HEK293 (cell line): ENCODE results near the gene VSTM2L.

Experiments used
- CTCF ChIA-PET: fragments of 350-600 bp; formaldehyde crosslinking; extraction: SDS; loops from one replicate; lab custom pipeline; 2021; ENCODE audit warnings: antibody characterized with exemption; lab: Yijun Ruan, JAX
- POLR2A ChIA-PET: fragments of 300-600 bp; formaldehyde crosslinking; extraction: SDS; loops from one replicate; lab custom pipeline; 2020; ENCODE audit warnings: antibody characterized with exemption, inconsistent platforms; lab: Yijun Ruan, JAX
- H3K27ac ChIP-seq: fragments of 200-500 bp; sonication (Bioruptor generic); 2 replicates; pipeline ENCODE4 v1.5.1; 2014; ENCODE audit warnings: low read depth, low read length, control low read depth, inconsistent platforms; ENCODE audit errors: extremely low read depth
- H3K36me3 ChIP-seq, 2 experiments: fragments of 200-500 bp in 1 of 2; sonication (Bioruptor generic) in 1 of 2; 1 replicate in 1 of 2; 2 replicates in 1 of 2; pipeline ENCODE4 v1.5.1; 2014 to 2017; ENCODE audit warnings: inconsistent platforms in 2 of 2, low read length in 2 of 2; ENCODE audit not compliant: control insufficient read depth in 2 of 2, insufficient read depth in 1 of 2
- H3K4me1 ChIP-seq: fragments of 200-500 bp; sonication (Bioruptor generic); 2 replicates; pipeline ENCODE4 v1.5.1; 2014; ENCODE audit warnings: mild to moderate bottlenecking, low read length, inconsistent platforms; ENCODE audit not compliant: control insufficient read depth, insufficient read depth
- H3K4me3 ChIP-seq: 2 replicates; pipeline ENCODE4 v1.5.1; 2011; ENCODE audit warnings: low read depth, mild to moderate bottlenecking, control low read depth, low read length, moderate library complexity
- H3K9me3 ChIP-seq: fragments of 200-500 bp; sonication (Bioruptor generic); 2 replicates; pipeline ENCODE4 v1.5.1; 2014; ENCODE audit warnings: low read depth, low read length, inconsistent platforms; ENCODE audit not compliant: control insufficient read depth, insufficient read depth
- CTCF ChIP-seq: fragments of 450-650 bp; formaldehyde crosslinking; IDR thresholded peaks from 2 replicates; pipeline ENCODE4 v1.5.1; 2016; ENCODE audit warnings: missing biosample characterization, missing genetic modification characterization
- GLI4 ChIP-seq: fragments of 450-650 bp; formaldehyde crosslinking; IDR thresholded peaks from 2 replicates; pipeline ENCODE4 v1.5.1; 2016; ENCODE audit warnings: missing biosample characterization, missing genetic modification characterization
- GLIS2 ChIP-seq: fragments of 450-650 bp; formaldehyde crosslinking; IDR thresholded peaks from 2 replicates; pipeline ENCODE4 v1.5.1; 2016; ENCODE audit warnings: missing biosample characterization, missing genetic modification characterization
- PRDM2 ChIP-seq: fragments of 450-650 bp; formaldehyde crosslinking; IDR thresholded peaks from 2 replicates; pipeline ENCODE4 v1.5.1; 2016; ENCODE audit warnings: missing biosample characterization, missing genetic modification characterization, borderline replicate concordance
- PRDM6 ChIP-seq: fragments of 450-650 bp; formaldehyde crosslinking; IDR thresholded peaks from 2 replicates; pipeline ENCODE4 v1.5.1; 2017; ENCODE audit warnings: missing biosample characterization, missing genetic modification characterization
- REST ChIP-seq: fragments of 450-650 bp; formaldehyde crosslinking; IDR thresholded peaks from 2 replicates; pipeline ENCODE4 v1.5.1; 2016; ENCODE audit warnings: missing biosample characterization, missing genetic modification characterization
- YY2 ChIP-seq: fragments of 450-650 bp; formaldehyde crosslinking; IDR thresholded peaks from 2 replicates; pipeline ENCODE4 v1.5.1; 2016; ENCODE audit warnings: missing biosample characterization, missing genetic modification characterization
- ZFP37 ChIP-seq: fragments of 450-650 bp; formaldehyde crosslinking; IDR thresholded peaks from 2 replicates; pipeline ENCODE4 v1.5.1; 2016; ENCODE audit warnings: missing biosample characterization, missing genetic modification characterization
- ZNF132 ChIP-seq: fragments of 450-650 bp; formaldehyde crosslinking; IDR thresholded peaks from 2 replicates; pipeline ENCODE4 v1.5.1; 2017; ENCODE audit warnings: missing biosample characterization, missing genetic modification characterization, borderline replicate concordance
- ZNF18 ChIP-seq: fragments of 450-650 bp; formaldehyde crosslinking; IDR thresholded peaks from 2 replicates; pipeline ENCODE4 v1.5.1; 2016; ENCODE audit warnings: missing biosample characterization, missing genetic modification characterization
- ZNF335 ChIP-seq: fragments of 450-650 bp; formaldehyde crosslinking; conservative IDR thresholded peaks from 2 replicates; pipeline ENCODE4 v1.5.1; 2016; ENCODE audit warnings: missing biosample characterization, missing genetic modification characterization
- ZNF398 ChIP-seq: fragments of 450-650 bp; formaldehyde crosslinking; IDR thresholded peaks from 2 replicates; pipeline ENCODE4 v1.5.1; 2017; ENCODE audit warnings: missing biosample characterization, missing genetic modification characterization
- ZNF692 ChIP-seq: fragments of 450-650 bp; formaldehyde crosslinking; IDR thresholded peaks from 2 replicates; pipeline ENCODE4 v1.5.1; 2016; ENCODE audit warnings: missing biosample characterization, missing genetic modification characterization

The VSTM2L gene

GRCh38 chr20:37902504-37903313 is at the start of gene VSTM2L:
Gene VSTM2L, plus strand, starts transcription at chr20:37903127. Its CDS starts 224 bp downstream, at chr20:37903351.
- CTCF ChIA-PET, result interaction anchor here (0.6 to 1.6 kb wide), 8 partner anchors 10 to 622 kb away, joined by 3 to 7 read pairs (median 4); no protein-coding TSS in a partner anchor
- Histone ChIP-seq H3K4me1 (peaks cover 4% of the 10 kb centered on the region), H3K36me3 (no peaks in the 10 kb centered on the region), H3K9me3 (no peaks in the 10 kb centered on the region), H3K27ac (no peak within 1 kb of the TSS; the same call in 1 of the 2 replicates), H3K4me3 (peak within 1 kb of the TSS; percentile 32)
- no peak for TF ChIP-seq ZNF335
- peak; percentile 39; the same call in 1 of the 2 replicates for TF ChIP-seq ZNF692
- peak; percentile 27; the same call in 1 of the 2 replicates for TF ChIP-seq GLIS2 (tag by site-specific recombination)
- TF ChIP-seq YY2, result no peak
- 0 out of 2 replicates have a peak, but pooled peaks have one; percentile 6 for TF ChIP-seq ZFP37
- TF ChIP-seq ZNF398 (tag by site-specific recombination), result peak; percentile 57
- POLR2A ChIA-PET, result no interaction called here

GRCh38 chr20:37853823-37854375 is 49.0 kb upstream of the VSTM2L start:
- Histone ChIP-seq H3K4me1 (no peaks in the 10 kb centered on the region), H3K9me3 (no peaks in the 10 kb centered on the region), H3K36me3 (peaks cover 0 to 13% of the 10 kb centered on the region in 2 experiments; a peak in 1 of 3 replicates), H3K27ac (no peak overlapping the region), H3K4me3 (no peak overlapping the region)
- ChIA-PET CTCF (interaction anchor here (1.2 kb wide), 1 partner anchor 13 kb away, joined by 3 read pairs; no protein-coding TSS in a partner anchor), POLR2A (no interaction called here)
- TF ChIP-seq ZNF18 (tag by site-specific recombination), result no peak
- TF ChIP-seq PRDM6 (tag by site-specific recombination), result no peak
- TF ChIP-seq REST, result no peak
- TF ChIP-seq GLI4, result no peak
- TF ChIP-seq CTCF (tag by site-specific recombination), result no peak
- TF ChIP-seq ZNF132, result no peak
- no peak for TF ChIP-seq PRDM2 (tag by site-specific recombination)
